Caco-2 (cell line): ENCODE results near the gene TRIM4. TPM values are rescaled to one million over a fixed set of nuclear protein-coding genes. Genes with fewer than 3 reads are reported as not detected.

Experiments
- Bru-seq: library from RNA; stranded (reverse); fragments of 400-500 nt; gene quantifications from one replicate; lab custom pipeline; 2021; lab: Mats Ljungman, UMichigan
- BruChase-seq, 2 experiments: library from RNA; stranded (reverse); fragments of 400-500 nt; gene quantifications; one replicate each; lab custom pipeline; 2021; lab: Mats Ljungman, UMichigan
- BruUV-seq: library from RNA; stranded (reverse); fragments of 400-500 nt; replicated peaks from 2 replicates; lab custom pipeline; 2021; lab: Mats Ljungman, UMichigan
- CTCF ChIA-PET: fragments of 300-600 bp; sonication (Branson Sonifier 250); formaldehyde crosslinking; loops from one replicate; lab custom pipeline; 2022; ENCODE audit warnings: antibody characterized with exemption; lab: Charles Lee
- POLR2A ChIA-PET: fragments of 300-600 bp; sonication (Branson Sonifier 250); formaldehyde crosslinking; loops from one replicate; lab custom pipeline; 2022; ENCODE audit warnings: antibody characterized with exemption; lab: Charles Lee
- DNase-seq, 2 experiments: peaks; one replicate each; pipeline versions ENCODE4 v3.0.0 to v3.0.0-alpha.2; 2020 to 2022
- H3K27me3 ChIP-seq: replicated peaks from 2 replicates; pipeline ENCODE4 v1.6.0; 2011; ENCODE audit warnings: low read length; ENCODE audit not compliant: control insufficient read depth, insufficient read depth
- H3K36me3 ChIP-seq: 2 replicates; pipeline ENCODE4 v1.5.1; 2011; ENCODE audit warnings: low read length; ENCODE audit not compliant: control insufficient read depth, insufficient read depth
- H3K4me1 ChIP-seq: fragments of 250-450 bp; sonication (Bioruptor Pico); 2 replicates; pipeline ENCODE4 v1.5.1; 2020; ENCODE audit warnings: mild to moderate bottlenecking
- H3K4me3 ChIP-seq: 2 replicates; pipeline ENCODE4 v1.5.1; 2011; ENCODE audit warnings: low read depth, mild to moderate bottlenecking, control low read depth, low read length
- H3K9me3 ChIP-seq: fragments of 250-450 bp; sonication (Bioruptor Pico); 2 replicates; pipeline ENCODE4 v1.5.1; 2020; ENCODE audit warnings: mild to moderate bottlenecking, moderate library complexity
- H3K27ac Mint-ChIP-seq: one replicate; pipeline ENCODE4 v1.8.0; 2022; ENCODE audit warnings: mixed read lengths; ENCODE audit not compliant: unreplicated experiment
- H3K27me3 Mint-ChIP-seq: one replicate; pipeline ENCODE4 v1.8.0; 2022; ENCODE audit warnings: mixed read lengths; ENCODE audit not compliant: insufficient read depth, unreplicated experiment
- H3K36me3 Mint-ChIP-seq: one replicate; pipeline ENCODE4 v1.8.0; 2022; ENCODE audit warnings: mild to moderate bottlenecking, mixed read lengths; ENCODE audit not compliant: insufficient read depth, unreplicated experiment
- H3K4me1 Mint-ChIP-seq: one replicate; pipeline ENCODE4 v1.8.0; 2022; ENCODE audit warnings: low read depth, mixed read lengths; ENCODE audit not compliant: unreplicated experiment
- H3K4me3 Mint-ChIP-seq: one replicate; pipeline ENCODE4 v1.8.0; 2022; ENCODE audit warnings: mild to moderate bottlenecking, moderate library complexity, mixed read lengths; ENCODE audit not compliant: unreplicated experiment
- H3K9me3 Mint-ChIP-seq: one replicate; pipeline ENCODE4 v1.8.0; 2022; ENCODE audit warnings: mixed read lengths; ENCODE audit not compliant: unreplicated experiment
- CTCF ChIP-seq, 2 experiments: fragments of 200-600 bp in 1 of 2; IDR thresholded peaks; 1 replicate in 1 of 2; 2 replicates in 1 of 2; pipeline versions ENCODE4 v1.5.1 to v1.8.0; 2011 to 2022; ENCODE audit warnings: antibody characterized with exemption in 1 of 2, control low read depth in 1 of 2, inconsistent platforms in 1 of 2, low read depth in 1 of 2, low read length in 1 of 2, mild to moderate bottlenecking in 1 of 2, moderate library complexity in 1 of 2; ENCODE audit not compliant: insufficient read depth in 1 of 2, severe bottlenecking in 1 of 2, unreplicated experiment in 1 of 2
- intact Hi-C: fragments of 100-400 bp; cut with micrococcal nuclease; formaldehyde crosslinking; loops from one replicate; pipeline ENCODE4 v1.10.0; 2022; ENCODE audit not compliant: unreplicated experiment
- long read RNA-seq: library from polyadenylated mRNA; stranded (forward); transcript quantifications from one replicate; pipeline ENCODE4 v2.0.0, GENCODE V29; 2022
- total RNA-seq: library from RNA; stranded (reverse); gene quantifications from 2 replicates; pipeline ENCODE4 v1.2.3, GENCODE V29; 2022

TRIM4 gene, protein sequence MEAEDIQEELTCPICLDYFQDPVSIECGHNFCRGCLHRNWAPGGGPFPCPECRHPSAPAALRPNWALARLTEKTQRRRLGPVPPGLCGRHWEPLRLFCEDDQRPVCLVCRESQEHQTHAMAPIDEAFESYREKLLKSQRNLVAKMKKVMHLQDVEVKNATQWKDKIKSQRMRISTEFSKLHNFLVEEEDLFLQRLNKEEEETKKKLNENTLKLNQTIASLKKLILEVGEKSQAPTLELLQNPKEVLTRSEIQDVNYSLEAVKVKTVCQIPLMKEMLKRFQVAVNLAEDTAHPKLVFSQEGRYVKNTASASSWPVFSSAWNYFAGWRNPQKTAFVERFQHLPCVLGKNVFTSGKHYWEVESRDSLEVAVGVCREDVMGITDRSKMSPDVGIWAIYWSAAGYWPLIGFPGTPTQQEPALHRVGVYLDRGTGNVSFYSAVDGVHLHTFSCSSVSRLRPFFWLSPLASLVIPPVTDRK
- total RNA-seq (22.5 and 25.6 TPM in 2 replicates), Bru-seq, nascent RNA (percentile 87 among the genes with signal in this experiment), BruChase-seq, experiment 1, labeled RNA remaining after a 2-hour chase (percentile 84 among the genes with signal in this experiment), BruChase-seq, experiment 2, labeled RNA remaining after a 6-hour chase (percentile 80 among the genes with signal in this experiment)
- long read RNA-seq, transcript TRIM4-201 (6 exons, 3,374 nt) = major isoform, 24 of 48 reads
- long read RNA-seq, transcript TRIM4-202 (6 exons, 1,942 nt) = minor isoform, 15 of 48 reads
- long read RNA-seq, partial matches to known transcripts = 4 of 48 reads
- long read RNA-seq, other reads (novel, unspliced or antisense) = 5 of 48 reads

GRCh38 chr7:99918959-99919813 is at the start of gene TRIM4:
Gene TRIM4, minus strand, starts transcription at chr7:99919530. Its CDS starts 129 bp downstream, at chr7:99919401.
- H3K4me3 Mint-ChIP-seq = peak within 1 kb of the TSS; percentile 97
- POLR2A ChIA-PET = interaction anchor here (0.7 to 1.2 kb wide), 4 partner anchors 10 to 96 kb away, joined by 3 to 4 read pairs (median 4); partner anchors contain the start of genes GJC3, OR2AE1 and ZKSCAN1
- H3K4me1 Mint-ChIP-seq = peaks cover 11% of the 10 kb centered on the region
- H3K9me3 ChIP-seq = no peaks in the 10 kb centered on the region
- DNase-seq = peak; percentile 90 to 91
- H3K27me3 Mint-ChIP-seq = no peaks in the 10 kb centered on the region
- BruUV-seq = TSS peak; percentile 51
- H3K9me3 Mint-ChIP-seq = peaks cover 18% of the 10 kb centered on the region
- peaks cover 13% of the 10 kb centered on the region; the same call in 1 of the 2 replicates for H3K4me1 ChIP-seq
- intact Hi-C loops = loop anchor here (2.0 kb wide), 2 partner anchors 134 to 162 kb away; partner anchors contain the start of gene ZNF3
- no peaks in the 10 kb centered on the region for H3K27me3 ChIP-seq
- H3K4me3 ChIP-seq = peak within 1 kb of the TSS; percentile 89
- peak in 1 of 2 experiments; percentile 42 for TF ChIP-seq CTCF (IDR thresholded peaks at IDR 0.05; ENCODE audit: insufficient read depth in 1 of 2, low read depth in 1 of 2, low read length in 1 of 2, severe bottlenecking in 1 of 2, unreplicated experiment in 1 of 2)
- CTCF ChIA-PET = interaction anchor here (0.7 to 1.7 kb wide), 7 partner anchors 10 to 415 kb away, joined by 3 to 9 read pairs (median 3); partner anchors contain the start of genes GJC3, ZKSCAN5 and ZSCAN25
- H3K36me3 Mint-ChIP-seq = peaks cover 26% of the 10 kb centered on the region
- peak within 1 kb of the TSS; percentile 97 for H3K27ac Mint-ChIP-seq
- peaks cover 2% of the 10 kb centered on the region for H3K36me3 ChIP-seq

DNA sequence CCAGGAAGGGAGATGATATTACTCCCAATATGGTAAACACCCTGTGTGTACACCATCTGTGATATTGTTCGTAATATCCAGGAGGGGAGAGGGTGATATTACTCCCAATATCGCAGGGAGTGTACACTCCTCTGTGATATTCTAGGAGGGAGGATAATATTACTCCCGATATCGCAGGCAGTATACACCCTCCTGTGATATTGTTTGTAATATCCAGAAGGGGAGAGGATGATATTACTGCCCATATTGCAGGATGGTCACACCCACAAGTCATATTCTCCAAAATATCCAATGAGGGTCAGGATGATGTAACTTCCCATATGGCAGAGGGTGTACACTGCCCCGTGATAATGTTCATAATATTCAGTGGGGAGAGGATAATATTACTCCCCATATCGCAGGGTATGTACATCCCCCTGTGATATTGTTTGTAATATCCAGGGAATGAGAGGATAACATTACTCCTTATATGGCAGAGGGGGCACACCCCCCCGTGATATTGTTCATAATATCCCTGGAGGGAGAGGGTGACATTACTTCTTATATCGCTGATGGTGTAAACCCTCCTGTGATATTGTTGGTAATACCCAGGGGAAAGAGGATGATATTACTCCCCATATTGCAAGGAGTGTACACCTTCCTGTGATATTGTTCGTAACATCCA is 39.4 kb upstream of the TRIM4 start:
- H3K4me3 Mint-ChIP-seq = no peak overlapping the region
- no TSS peak for BruUV-seq
- CTCF ChIA-PET = no interaction called here
- no peaks in the 10 kb centered on the region for H3K36me3 ChIP-seq
- intact Hi-C loops = no loop called here
- no peaks in the 10 kb centered on the region for H3K27me3 ChIP-seq
- peaks cover 26% of the 10 kb centered on the region for H3K9me3 Mint-ChIP-seq
- no peak overlapping the region for H3K27ac Mint-ChIP-seq
- 0 out of 2 replicates have a peak, but pooled peaks cover 3% of the 10 kb centered on the region for H3K9me3 ChIP-seq
- TF ChIP-seq CTCF (IDR thresholded peaks at IDR 0.05; ENCODE audit: insufficient read depth in 1 of 2, low read depth in 1 of 2, low read length in 1 of 2, severe bottlenecking in 1 of 2, unreplicated experiment in 1 of 2) = no peak
- peaks cover 20% of the 10 kb centered on the region for H3K27me3 Mint-ChIP-seq
- H3K36me3 Mint-ChIP-seq = no peaks in the 10 kb centered on the region
- POLR2A ChIA-PET = no interaction called here
- H3K4me1 Mint-ChIP-seq = no peaks in the 10 kb centered on the region
- H3K4me3 ChIP-seq = no peak overlapping the region
- no peaks in the 10 kb centered on the region for H3K4me1 ChIP-seq
- no peak for DNase-seq
